ENCODE results near the gene MZF1.

MZF1 gene

DNA sequence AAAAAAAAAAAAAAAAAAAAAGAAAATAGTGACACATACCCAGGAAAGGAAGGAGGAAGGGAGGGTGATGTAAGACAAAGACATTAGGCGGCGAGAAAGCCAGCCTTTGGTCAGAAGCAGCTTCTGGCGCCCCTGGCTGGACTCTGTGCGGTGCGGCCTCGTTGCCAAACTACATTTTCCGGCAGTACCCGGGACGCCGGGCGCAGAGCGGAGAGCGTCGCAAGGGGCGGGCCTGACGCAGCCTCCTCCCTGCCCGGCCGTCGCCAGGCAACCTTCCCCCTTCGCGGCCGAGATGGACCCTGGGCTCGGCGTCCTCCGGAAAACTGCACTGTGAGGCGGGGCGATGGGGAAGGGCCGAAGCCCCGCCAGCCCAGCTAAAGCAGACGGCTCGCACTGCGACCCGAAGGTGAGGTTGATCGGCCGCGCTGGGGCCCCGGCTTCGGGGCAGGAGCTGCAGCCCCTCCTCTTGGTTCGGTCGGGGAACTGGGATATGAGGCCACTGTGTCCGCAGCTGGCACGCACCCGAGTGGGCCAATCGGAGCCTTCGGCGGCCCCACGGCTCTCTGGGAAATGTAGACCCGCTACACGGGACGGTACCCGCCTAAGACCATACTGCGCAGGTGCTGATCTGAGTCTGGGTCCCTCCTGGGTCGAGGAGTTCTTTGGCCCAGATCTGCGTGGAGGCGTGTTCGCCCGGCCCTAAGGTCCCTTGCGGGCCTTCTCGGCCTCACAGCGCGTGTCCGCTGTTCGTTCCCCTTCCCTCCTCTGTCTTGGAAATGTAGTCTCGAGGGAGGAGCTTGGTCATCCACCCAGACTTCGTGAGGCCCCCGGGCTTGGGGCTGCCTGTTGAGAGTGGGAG lies 2.3 kb upstream of the MZF1 start:
- no peaks in the 10 kb centered on the region for H3K9me3 Mint-ChIP-seq
- H3K27ac Mint-ChIP-seq: peak overlapping the region; percentile 87
- peak; percentile 85 for DNase-seq (ENCODE audit: low spot score)
- no peaks in the 10 kb centered on the region for H3K27me3 Mint-ChIP-seq (ENCODE audit: low read depth)
- H3K4me3 Mint-ChIP-seq: peak overlapping the region; percentile 97
- peaks cover 5% of the 10 kb centered on the region for H3K36me3 Mint-ChIP-seq (ENCODE audit: low read depth)
- H3K4me1 Mint-ChIP-seq (ENCODE audit: low read depth): peaks cover 36% of the 10 kb centered on the region

DNA sequence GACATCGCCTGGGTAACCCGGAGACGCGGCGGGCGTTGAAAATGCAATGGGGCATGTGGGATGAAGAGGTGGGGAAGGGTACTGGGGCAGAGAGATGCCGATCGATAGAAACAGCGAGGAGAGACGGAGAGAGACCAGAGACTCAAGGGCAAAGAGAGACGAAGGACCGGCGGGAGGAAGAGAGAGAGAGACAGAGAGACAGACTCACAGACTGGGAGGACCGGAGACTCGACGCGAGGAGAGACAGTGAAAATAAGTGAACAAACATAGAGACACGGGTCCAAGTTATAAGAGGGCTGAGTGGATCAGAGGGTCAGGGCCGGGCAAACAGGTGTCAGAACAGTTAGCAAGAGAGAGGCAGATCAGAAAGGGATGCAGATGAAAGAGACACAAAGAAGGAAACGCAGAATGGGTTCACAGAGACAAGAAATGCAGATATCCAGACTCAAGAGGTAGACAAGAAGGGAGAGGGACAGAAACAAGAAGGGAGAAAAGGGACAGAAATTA lies 576 bp upstream of the MZF1 start:
- peak overlapping the region; percentile 100 for H3K27ac Mint-ChIP-seq
- H3K27me3 Mint-ChIP-seq (ENCODE audit: low read depth): no peaks in the 10 kb centered on the region
- peak overlapping the region; percentile 97 for H3K4me3 Mint-ChIP-seq
- peaks cover 32% of the 10 kb centered on the region for H3K4me1 Mint-ChIP-seq (ENCODE audit: low read depth)
- no peak for DNase-seq (ENCODE audit: low spot score)
- peaks cover 14% of the 10 kb centered on the region for H3K36me3 Mint-ChIP-seq (ENCODE audit: low read depth)
- H3K9me3 Mint-ChIP-seq: no peaks in the 10 kb centered on the region

DNA sequence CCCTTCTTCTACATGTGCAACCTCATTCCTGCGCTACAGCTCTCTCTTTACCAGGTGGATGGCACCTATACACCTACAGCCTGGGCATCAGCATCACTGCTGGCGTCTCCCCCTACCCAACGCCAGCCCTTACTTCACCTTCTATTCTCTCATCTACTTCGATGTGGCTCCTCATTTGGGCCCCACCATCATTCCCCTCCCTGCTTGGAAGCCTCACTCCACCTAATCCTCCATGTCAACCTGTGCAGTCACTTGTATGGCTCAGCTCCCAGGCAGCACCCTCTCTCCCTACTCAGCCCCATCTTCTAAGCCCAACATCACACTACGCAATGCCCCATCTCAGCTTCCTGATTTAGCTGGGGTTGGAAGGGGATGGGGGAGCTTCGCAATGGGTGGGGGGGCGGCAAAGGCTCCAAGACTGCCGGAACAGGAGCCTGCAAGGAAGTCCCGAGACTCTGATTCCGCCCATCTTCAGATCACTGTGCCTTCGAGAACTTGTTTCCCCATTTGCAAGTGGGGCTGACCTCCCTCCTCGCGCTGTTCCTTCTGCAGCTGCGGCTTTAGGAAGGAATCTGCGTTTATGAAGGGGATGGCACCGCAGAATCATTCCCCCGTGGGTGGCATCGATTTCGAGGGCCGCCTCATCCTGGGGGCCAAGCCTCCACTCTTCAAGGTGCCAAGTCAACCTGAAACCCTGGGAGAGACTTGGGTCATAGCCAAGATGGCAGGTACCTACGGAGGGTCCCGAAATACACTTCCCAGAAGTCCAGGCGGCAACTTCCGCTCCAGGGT lies 913 bp downstream of the MZF1 start:
- H3K4me3 Mint-ChIP-seq: peak overlapping the region; percentile 97
- peak overlapping the region; percentile 100 for H3K27ac Mint-ChIP-seq
- no peaks in the 10 kb centered on the region for H3K27me3 Mint-ChIP-seq (ENCODE audit: low read depth)
- H3K9me3 Mint-ChIP-seq: no peaks in the 10 kb centered on the region
- peaks cover 16% of the 10 kb centered on the region for H3K36me3 Mint-ChIP-seq (ENCODE audit: low read depth)
- peaks cover 28% of the 10 kb centered on the region for H3K4me1 Mint-ChIP-seq (ENCODE audit: low read depth)
- peak; percentile 2 for DNase-seq (ENCODE audit: low spot score)

DNA sequence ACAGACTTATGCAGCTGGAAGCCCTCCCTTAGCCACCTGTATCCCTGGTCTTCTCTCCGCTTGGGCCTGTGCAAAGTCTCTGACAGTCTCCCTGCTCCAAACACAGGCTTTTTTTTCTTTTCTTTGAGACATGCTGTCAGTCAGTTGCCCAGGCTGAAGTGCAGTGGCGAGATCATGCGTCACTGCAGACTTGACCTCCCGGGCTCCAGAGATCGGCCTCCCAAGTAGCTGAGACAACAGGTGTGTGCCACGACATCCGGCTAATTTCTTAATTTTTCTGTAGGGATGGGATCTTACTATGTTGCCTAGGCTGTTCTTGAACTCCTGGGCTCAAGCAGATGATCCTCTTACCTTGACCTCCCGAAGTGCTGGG lies 1.6 kb downstream of the MZF1 start:
- peak overlapping the region; percentile 97 for H3K4me3 Mint-ChIP-seq
- H3K27me3 Mint-ChIP-seq (ENCODE audit: low read depth): no peaks in the 10 kb centered on the region
- DNase-seq (ENCODE audit: low spot score): no peak
- H3K36me3 Mint-ChIP-seq (ENCODE audit: low read depth): peaks cover 17% of the 10 kb centered on the region
- H3K27ac Mint-ChIP-seq: peak overlapping the region; percentile 100
- peaks cover 27% of the 10 kb centered on the region for H3K4me1 Mint-ChIP-seq (ENCODE audit: low read depth)
- no peaks in the 10 kb centered on the region for H3K9me3 Mint-ChIP-seq

DNA sequence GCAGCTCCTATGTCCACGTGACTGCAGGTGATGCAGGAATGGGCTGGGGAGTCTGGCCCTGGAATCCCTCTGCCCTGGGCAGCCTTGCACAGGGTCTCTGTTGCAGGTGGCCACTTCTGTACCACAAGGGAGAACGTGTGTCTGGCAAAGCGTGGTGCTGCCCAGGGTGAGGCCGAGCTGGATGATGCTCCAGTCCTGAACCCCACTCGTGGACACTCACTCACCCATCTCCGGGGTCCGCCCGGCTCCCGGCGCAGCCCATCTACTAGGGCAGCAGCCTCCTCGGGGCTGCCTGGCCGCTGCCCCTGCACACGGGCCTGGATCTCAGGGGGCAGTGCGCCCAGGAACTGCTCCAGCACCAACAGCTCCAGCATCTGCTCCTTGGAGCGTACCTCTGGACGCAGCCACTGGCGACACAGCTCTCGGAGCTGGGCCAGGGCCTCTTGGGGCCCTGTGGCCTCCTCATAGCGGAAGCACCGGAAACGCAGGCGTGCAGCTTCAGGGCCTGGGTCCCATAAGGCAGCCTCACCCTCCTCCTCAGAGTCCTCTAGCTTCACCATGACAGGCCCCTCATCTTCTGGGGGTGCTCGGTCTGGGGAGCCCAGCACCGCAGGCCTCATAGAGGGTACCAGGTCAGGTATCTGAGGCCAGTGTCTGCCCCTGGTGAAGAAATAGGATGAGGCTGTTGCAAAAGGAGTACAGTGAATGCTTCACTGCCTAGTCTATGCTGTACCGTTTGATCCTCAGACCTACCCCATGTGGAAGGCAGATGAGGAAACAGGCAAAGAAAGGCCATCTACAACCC lies 2.2 kb downstream of the MZF1 start:
- no peak overlapping the region for H3K27ac Mint-ChIP-seq
- DNase-seq (ENCODE audit: low spot score): no peak
- peaks cover 19% of the 10 kb centered on the region for H3K36me3 Mint-ChIP-seq (ENCODE audit: low read depth)
- H3K27me3 Mint-ChIP-seq (ENCODE audit: low read depth): no peaks in the 10 kb centered on the region
- peaks cover 27% of the 10 kb centered on the region for H3K4me1 Mint-ChIP-seq (ENCODE audit: low read depth)
- no peak overlapping the region for H3K4me3 Mint-ChIP-seq
- no peaks in the 10 kb centered on the region for H3K9me3 Mint-ChIP-seq

DNA sequence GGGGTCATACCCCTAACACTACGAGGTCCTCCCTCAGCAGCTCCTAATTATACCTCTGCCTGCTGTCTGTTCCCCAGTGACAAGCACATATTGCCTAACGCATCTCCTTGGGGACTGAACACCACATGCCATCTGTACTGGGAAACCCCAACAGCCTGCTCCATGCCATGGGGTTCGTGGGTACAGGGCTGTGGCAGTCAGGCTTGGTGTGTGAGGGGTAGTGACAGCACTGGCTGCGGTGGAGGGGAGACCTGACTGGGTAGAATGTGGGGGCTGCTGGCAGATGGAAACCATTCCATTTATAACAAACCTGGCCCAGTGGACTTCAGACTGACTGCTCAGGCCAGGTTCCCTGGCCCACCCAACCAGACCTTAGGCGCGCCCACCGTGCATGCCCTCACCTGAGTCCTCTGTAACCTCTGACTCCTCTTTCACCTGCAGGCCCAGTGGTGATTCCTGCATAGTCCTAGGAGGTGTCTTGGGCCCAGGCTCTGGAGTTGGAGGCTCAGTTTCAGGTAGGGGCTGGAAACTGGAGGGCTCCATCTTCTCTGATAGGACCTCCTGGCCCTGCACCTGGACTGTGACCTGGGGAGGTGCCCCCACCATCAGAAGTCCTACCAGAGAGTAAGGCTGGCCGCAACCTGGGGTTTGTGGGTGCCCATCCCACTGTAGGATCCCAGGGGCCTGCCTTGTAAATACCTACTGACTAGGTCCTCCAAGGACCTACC lies 3.0 kb downstream of the MZF1 start:
- DNase-seq (ENCODE audit: low spot score): no peak
- no peaks in the 10 kb centered on the region for H3K27me3 Mint-ChIP-seq (ENCODE audit: low read depth)
- H3K9me3 Mint-ChIP-seq: no peaks in the 10 kb centered on the region
- no peak overlapping the region for H3K27ac Mint-ChIP-seq
- H3K4me1 Mint-ChIP-seq (ENCODE audit: low read depth): peaks cover 24% of the 10 kb centered on the region
- peaks cover 19% of the 10 kb centered on the region for H3K36me3 Mint-ChIP-seq (ENCODE audit: low read depth)
- no peak overlapping the region for H3K4me3 Mint-ChIP-seq

DNA sequence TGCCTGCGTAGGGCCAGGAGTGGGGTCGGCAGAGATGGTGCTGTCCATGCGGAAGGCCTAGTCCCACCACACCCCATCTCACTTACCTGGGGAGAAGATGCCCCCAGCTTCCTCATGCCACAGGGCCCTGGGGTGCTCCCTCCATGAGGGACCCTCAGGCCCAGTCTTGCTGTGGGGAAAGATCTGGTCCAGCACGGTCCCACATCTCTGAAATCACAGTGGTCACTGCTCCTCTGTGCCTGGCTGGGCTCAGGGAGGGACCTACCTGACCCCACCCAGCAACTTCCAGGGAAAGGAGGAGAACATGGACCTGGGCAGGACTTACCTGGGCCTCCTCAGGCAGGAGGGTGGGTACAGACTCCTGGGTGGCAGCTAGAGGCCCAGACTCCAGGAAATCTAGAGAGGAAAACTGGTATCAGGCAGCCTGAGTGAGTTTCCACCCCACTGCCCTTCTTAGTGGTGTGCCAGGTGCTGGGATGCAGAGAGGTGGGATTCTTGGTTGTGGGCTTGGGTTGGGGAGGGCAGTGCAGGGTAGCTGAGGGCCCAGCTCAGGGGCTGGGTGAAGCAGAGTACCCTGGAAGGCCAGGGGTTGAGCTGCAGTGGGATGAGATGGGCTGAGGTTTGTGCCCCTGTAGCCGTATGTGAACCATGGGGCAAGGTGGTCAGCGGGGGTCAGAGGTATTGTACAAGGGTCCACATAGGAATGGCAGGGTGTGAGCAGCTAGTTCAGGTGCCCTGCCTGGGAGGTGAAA lies 3.8 kb downstream of the MZF1 start:
- H3K4me1 Mint-ChIP-seq (ENCODE audit: low read depth): peaks cover 26% of the 10 kb centered on the region
- peaks cover 20% of the 10 kb centered on the region for H3K36me3 Mint-ChIP-seq (ENCODE audit: low read depth)
- H3K27me3 Mint-ChIP-seq (ENCODE audit: low read depth): no peaks in the 10 kb centered on the region
- no peak for DNase-seq (ENCODE audit: low spot score)
- H3K9me3 Mint-ChIP-seq: no peaks in the 10 kb centered on the region
- H3K27ac Mint-ChIP-seq: no peak overlapping the region
- no peak overlapping the region for H3K4me3 Mint-ChIP-seq

DNA sequence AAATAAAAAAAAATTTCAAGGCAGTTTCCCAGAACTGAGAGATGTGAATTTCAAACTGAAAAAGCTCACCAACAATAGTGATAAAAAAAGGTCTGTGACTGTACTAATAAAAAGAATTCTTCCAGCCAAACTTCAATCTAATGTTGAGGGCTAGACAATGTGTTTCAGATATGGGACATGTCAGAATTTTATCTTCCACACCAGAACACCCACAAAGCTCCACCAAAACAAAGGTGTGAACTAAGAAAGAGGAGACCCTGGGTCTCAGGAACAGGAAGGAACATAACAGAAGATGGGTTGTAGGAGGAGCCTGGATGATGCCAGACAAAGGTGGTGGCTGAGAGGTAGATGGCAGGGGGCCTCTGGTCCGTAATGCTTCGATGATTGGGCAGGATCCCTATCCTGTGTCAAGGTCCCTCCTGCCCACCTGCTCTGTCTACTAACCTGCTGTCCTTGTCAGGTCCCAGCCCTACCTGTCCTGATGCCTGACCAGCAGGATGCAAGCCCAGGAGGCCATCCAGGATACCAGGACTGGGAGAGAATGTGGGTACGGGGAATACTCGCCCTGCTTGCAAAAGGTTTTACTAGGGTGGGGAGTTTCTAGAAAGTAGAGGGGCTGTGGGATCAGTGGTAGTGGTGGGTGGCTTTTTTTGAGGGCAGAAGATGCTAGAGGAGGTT lies 4.5 kb downstream of the MZF1 start:
- Mint-ChIP-seq H3K9me3 (no peaks in the 10 kb centered on the region), H3K27ac (no peak overlapping the region), H3K27me3 (ENCODE audit: low read depth) (no peaks in the 10 kb centered on the region), H3K4me3 (no peak overlapping the region), H3K36me3 (ENCODE audit: low read depth) (peaks cover 21% of the 10 kb centered on the region), H3K4me1 (ENCODE audit: low read depth) (peaks cover 29% of the 10 kb centered on the region)
- DNase-seq (ENCODE audit: low spot score): no peak

DNA sequence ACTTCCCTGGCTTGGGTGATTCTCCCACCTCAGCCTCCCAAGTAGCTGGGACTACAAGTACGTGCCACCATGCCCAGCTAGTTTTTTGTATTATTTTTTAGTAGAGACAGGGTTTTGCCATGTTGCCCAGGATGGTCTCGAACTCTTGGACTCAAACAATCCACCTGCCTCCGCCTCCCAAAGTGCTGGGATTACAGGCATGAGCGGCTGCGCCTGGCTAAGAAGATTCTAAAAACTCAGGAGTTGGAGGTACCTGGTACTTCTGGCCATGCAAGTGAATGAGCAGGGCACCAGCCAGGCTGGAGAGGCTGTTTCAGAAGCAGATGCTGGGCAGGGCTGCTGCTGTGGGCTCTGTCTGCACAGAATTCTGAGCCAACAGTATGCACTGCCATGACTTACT lies 6.1 kb downstream of the MZF1 start:
- H3K9me3 Mint-ChIP-seq: no peaks in the 10 kb centered on the region
- no peak overlapping the region for H3K4me3 Mint-ChIP-seq
- H3K36me3 Mint-ChIP-seq (ENCODE audit: low read depth): peaks cover 22% of the 10 kb centered on the region
- no peaks in the 10 kb centered on the region for H3K27me3 Mint-ChIP-seq (ENCODE audit: low read depth)
- no peak overlapping the region for H3K27ac Mint-ChIP-seq
- H3K4me1 Mint-ChIP-seq (ENCODE audit: low read depth): peaks cover 26% of the 10 kb centered on the region
- DNase-seq (ENCODE audit: low spot score): no peak

DNA sequence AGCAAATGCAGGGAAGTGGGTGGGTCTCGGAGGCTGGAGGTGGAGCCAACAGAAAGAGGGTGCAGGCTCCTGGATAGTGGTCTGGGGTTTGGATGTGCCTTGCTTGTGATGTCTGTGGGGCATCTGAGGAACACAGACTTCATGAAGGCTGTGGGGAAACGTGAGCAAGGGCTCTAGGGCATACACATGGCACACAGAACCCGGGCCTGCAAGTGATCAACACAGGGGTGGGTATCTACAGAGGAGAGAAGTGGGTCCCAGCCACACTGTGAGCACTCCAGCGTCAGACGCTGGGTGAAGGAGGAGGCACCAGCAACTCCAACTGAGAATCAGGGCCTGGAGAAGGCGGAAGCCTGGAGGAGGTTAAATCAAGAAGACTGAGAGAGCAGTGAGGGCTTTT lies 9.3 kb downstream of the MZF1 start:
- Mint-ChIP-seq H3K36me3 (ENCODE audit: low read depth) (peaks cover 16% of the 10 kb centered on the region), H3K4me1 (ENCODE audit: low read depth) (peaks cover 30% of the 10 kb centered on the region), H3K4me3 (peak overlapping the region; percentile 25), H3K27me3 (ENCODE audit: low read depth) (no peaks in the 10 kb centered on the region), H3K9me3 (no peaks in the 10 kb centered on the region), H3K27ac (peak overlapping the region; percentile 41)
- no peak for DNase-seq (ENCODE audit: low spot score)

DNA sequence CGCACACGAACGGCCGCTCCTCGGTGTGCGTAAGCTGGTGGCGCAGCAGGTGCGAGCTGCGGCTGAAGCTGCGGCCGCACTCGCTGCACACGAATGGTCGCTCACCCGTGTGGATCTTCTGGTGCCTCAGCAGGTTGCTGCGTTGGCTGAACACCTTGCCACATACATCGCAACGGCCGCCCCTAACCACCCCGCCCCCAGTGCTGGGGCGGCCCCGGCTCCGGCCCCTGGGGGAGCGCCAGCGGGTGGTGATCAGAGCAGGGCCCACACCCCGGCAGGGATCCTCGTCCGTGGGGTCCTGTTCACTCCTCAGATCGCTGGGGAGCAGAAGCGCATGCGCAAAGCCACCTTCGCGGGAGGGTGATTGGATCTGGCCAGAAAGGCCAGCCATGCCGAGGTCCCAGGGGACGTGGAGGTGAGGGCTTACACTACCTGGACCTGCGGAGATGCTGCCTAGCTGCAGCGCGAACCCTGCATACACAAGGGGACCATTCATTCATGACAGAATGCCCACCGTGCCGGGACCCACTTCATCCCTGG lies 10.0 kb downstream of the MZF1 start:
- H3K27me3 Mint-ChIP-seq (ENCODE audit: low read depth): no peaks in the 10 kb centered on the region
- H3K4me1 Mint-ChIP-seq (ENCODE audit: low read depth): peaks cover 28% of the 10 kb centered on the region
- peaks cover 18% of the 10 kb centered on the region for H3K36me3 Mint-ChIP-seq (ENCODE audit: low read depth)
- H3K4me3 Mint-ChIP-seq: peak overlapping the region; percentile 83
- peak overlapping the region; percentile 80 for H3K27ac Mint-ChIP-seq
- no peaks in the 10 kb centered on the region for H3K9me3 Mint-ChIP-seq
- no peak for DNase-seq (ENCODE audit: low spot score)
